Neural cell (in vitro differentiated cells): ENCODE results near the gene PCLO. TPM values are rescaled to one million over a fixed set of nuclear protein-coding genes. Genes with fewer than 3 reads are reported as not detected.

Experiments used
- H2AFZ ChIP-seq: fragments of 200-600, 300-800 bp; sonication (generic), shearing (Covaris generic); 2 replicates; pipeline ENCODE4 v1.6.0; 2014; ENCODE audit warnings: low read depth, mild to moderate bottlenecking, antibody characterized with exemption, low read length, moderate library complexity
- H3F3A ChIP-seq: fragments of 200-600 bp; shearing (Covaris generic); 2 replicates; pipeline ENCODE4 v1.6.1; 2016; ENCODE audit warnings: mild to moderate bottlenecking, moderate library complexity, mixed read lengths, antibody characterized with exemption, low read length; ENCODE audit not compliant: insufficient read depth, poor library complexity, severe bottlenecking
- H3K27ac ChIP-seq: fragments of 200-600, 300-800 bp; sonication (generic), shearing (Covaris generic); 2 replicates; pipeline ENCODE4 v1.5.1; 2014; ENCODE audit warnings: mild to moderate bottlenecking, low read length, moderate library complexity
- H3K27me3 ChIP-seq: fragments of 300-800, 200-600 bp; sonication (generic), shearing (Covaris generic); 2 replicates; pipeline ENCODE4 v1.6.0; 2014; ENCODE audit warnings: mild to moderate bottlenecking, low read depth, low read length, moderate library complexity; ENCODE audit not compliant: insufficient read depth
- H3K36me3 ChIP-seq: fragments of 300-800, 200-600 bp; sonication (generic), shearing (Covaris generic); 2 replicates; pipeline ENCODE4 v1.5.1; 2014; ENCODE audit warnings: mild to moderate bottlenecking, antibody characterized with exemption, low read length, moderate library complexity; ENCODE audit not compliant: insufficient read depth
- H3K4me2 ChIP-seq: fragments of 300-800, 200-600 bp; sonication (generic), shearing (Covaris generic); 2 replicates; pipeline ENCODE4 v1.6.0; 2014; ENCODE audit warnings: mild to moderate bottlenecking, low read length
- H3K4me3 ChIP-seq: fragments of 300-800, 200-600 bp; sonication (generic), shearing (Covaris generic); 2 replicates; pipeline ENCODE4 v1.5.1; 2014; ENCODE audit warnings: mild to moderate bottlenecking, low read length, moderate library complexity
- H3K79me2 ChIP-seq: fragments of 200-600 bp; shearing (Covaris generic); replicated peaks from 2 replicates; pipeline ENCODE4 v1.6.0; 2014; ENCODE audit warnings: mild to moderate bottlenecking, low read length, moderate library complexity; ENCODE audit not compliant: insufficient read depth
- H3K9ac ChIP-seq: fragments of 300-800, 200-600 bp; sonication (generic), shearing (Covaris generic); 2 replicates; pipeline ENCODE4 v1.6.1; 2016; ENCODE audit warnings: mild to moderate bottlenecking, low read length, mixed read lengths
- H3K9me2 ChIP-seq: fragments of 200-600 bp; shearing (Covaris generic); 2 replicates; pipeline ENCODE4 v1.6.1; 2016; ENCODE audit warnings: mild to moderate bottlenecking, low read length, mixed read lengths; ENCODE audit not compliant: insufficient read depth
- H3K9me3 ChIP-seq: fragments of 200-600, 300-800 bp; sonication (generic), shearing (Covaris generic); 2 replicates; pipeline ENCODE4 v1.6.1; 2016; ENCODE audit warnings: mild to moderate bottlenecking, mixed run types, low read length, moderate library complexity, mixed read lengths
- H4K20me1 ChIP-seq: fragments of 200-600 bp; shearing (Covaris generic); 2 replicates; pipeline ENCODE4 v1.6.1; 2016; ENCODE audit warnings: mild to moderate bottlenecking, mixed run types; ENCODE audit not compliant: insufficient read depth
- EP300 ChIP-seq: fragments of 450-650 bp; conservative IDR thresholded peaks from 2 replicates; pipeline ENCODE4 v1.6.1; 2014; ENCODE audit warnings: antibody characterized with exemption, mild to moderate bottlenecking, moderate library complexity; ENCODE audit not compliant: poor library complexity, severe bottlenecking
- EZH2 ChIP-seq: fragments of 200-600, 300-800 bp; shearing (Covaris generic), sonication (generic); IDR thresholded peaks from 2 replicates; pipeline ENCODE4 v1.6.1; 2014; ENCODE audit warnings: antibody characterized with exemption, low read length, borderline replicate concordance, mild to moderate bottlenecking; ENCODE audit not compliant: insufficient read depth, poor library complexity, severe bottlenecking
- MXI1 ChIP-seq: fragments of 450-650 bp; conservative IDR thresholded peaks from 2 replicates; pipeline ENCODE4 v1.6.1; 2014; ENCODE audit warnings: antibody characterized with exemption, mild to moderate bottlenecking; ENCODE audit not compliant: poor library complexity, severe bottlenecking
- POLR2AphosphoS5 ChIP-seq: IDR thresholded peaks from 2 replicates; pipeline ENCODE4 v1.6.1; 2012
- RAD21 ChIP-seq: fragments of 450-650 bp; conservative IDR thresholded peaks from 2 replicates; pipeline ENCODE4 v1.6.1; 2014; ENCODE audit warnings: antibody characterized with exemption, mild to moderate bottlenecking, moderate library complexity
- SMC3 ChIP-seq: fragments of 450-650 bp; conservative IDR thresholded peaks from 2 replicates; pipeline ENCODE4 v1.6.1; 2014; ENCODE audit warnings: antibody characterized with exemption, mild to moderate bottlenecking, moderate library complexity; ENCODE audit not compliant: poor library complexity
- TAF1 ChIP-seq: IDR thresholded peaks from 2 replicates; pipeline ENCODE4 v1.6.1; 2012; ENCODE audit warnings: low read depth
- polyA plus RNA-seq: library from polyadenylated mRNA; depleted of rRNA; stranded (reverse); fragments of >200 nt; gene quantifications from 2 replicates; pipeline ENCODE4 v1.2.3, GENCODE V29; 2014
- TF ChIP-seq, protein P1 (sequence below): fragments of 450-650 bp; IDR thresholded peaks from 2 replicates; pipeline ENCODE4 v1.5.1; 2014; ENCODE audit warnings: antibody characterized with exemption, mild to moderate bottlenecking, moderate library complexity; ENCODE audit not compliant: poor library complexity, severe bottlenecking
- TF ChIP-seq, protein P2 (sequence below): IDR thresholded peaks from 2 replicates; pipeline ENCODE4 v1.6.1; 2012; ENCODE audit warnings: borderline replicate concordance

Gene PCLO
- polyA plus RNA-seq, 1 donor from 2014 or later = 25.5 TPM

DNA sequence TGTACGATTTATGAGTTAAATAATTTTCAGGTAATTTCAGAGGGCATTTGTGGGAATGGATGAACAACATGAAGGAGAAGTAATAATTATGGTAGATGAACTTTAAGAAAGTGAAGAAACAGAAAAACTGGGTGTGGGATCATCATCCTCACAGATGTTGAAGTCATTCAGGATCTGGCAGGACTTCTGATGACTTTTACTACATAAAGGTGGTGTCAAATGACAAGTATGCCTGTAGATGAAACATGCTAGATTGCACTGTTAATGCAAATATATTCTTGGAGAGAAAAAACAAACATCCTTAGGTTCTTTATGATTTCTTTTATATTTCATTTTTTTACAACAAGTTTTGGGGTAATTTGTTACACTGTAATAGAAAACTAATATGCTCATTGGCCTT lies 230.2 kb downstream of the PCLO start:
- Histone ChIP-seq H3K9ac (no peak overlapping the region), H2AFZ (no peak overlapping the region), H3K36me3 (no peaks in the 10 kb centered on the region), H3K4me2 (no peak overlapping the region), H3K27me3 (no peaks in the 10 kb centered on the region), H3K9me2 (no peaks in the 10 kb centered on the region), H3F3A (no peaks in the 10 kb centered on the region), H4K20me1 (no peaks in the 10 kb centered on the region), H3K4me3 (no peak overlapping the region), H3K27ac (no peak overlapping the region), H3K79me2 (no peaks in the 10 kb centered on the region), H3K9me3 (no peaks in the 10 kb centered on the region)
- TF ChIP-seq SMC3 = no peak
- no peak for TF ChIP-seq TAF1

DNA sequence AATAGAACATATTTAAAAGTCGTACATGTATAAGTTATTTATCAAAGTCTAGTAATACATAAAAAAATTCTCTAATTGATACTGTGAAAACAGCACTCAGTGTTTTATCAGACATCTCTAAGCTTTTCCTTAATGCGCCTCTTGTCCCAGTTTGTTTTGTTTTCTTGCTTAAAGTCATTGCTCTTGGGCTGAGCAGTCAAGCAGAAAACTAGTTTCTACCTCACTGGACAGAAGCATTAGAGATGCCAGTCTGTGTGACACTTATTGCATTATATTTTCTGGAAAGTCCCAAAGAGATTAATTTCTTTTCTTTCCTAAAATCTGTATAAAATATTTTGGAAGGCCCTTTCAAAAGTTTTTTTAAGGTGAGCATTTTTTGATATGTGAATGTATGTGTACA lies 236.2 kb downstream of the PCLO start:
- no peaks in the 10 kb centered on the region for H3K36me3 ChIP-seq
- H3K4me2 ChIP-seq = no peak overlapping the region
- H2AFZ ChIP-seq = no peak overlapping the region
- no peak overlapping the region for H3K4me3 ChIP-seq
- no peaks in the 10 kb centered on the region for H4K20me1 ChIP-seq
- no peak overlapping the region for H3K9ac ChIP-seq
- no peaks in the 10 kb centered on the region for H3F3A ChIP-seq
- H3K79me2 ChIP-seq = no peaks in the 10 kb centered on the region
- no peak overlapping the region for H3K27ac ChIP-seq
- H3K9me3 ChIP-seq = no peaks in the 10 kb centered on the region
- TF ChIP-seq, protein P1, sequence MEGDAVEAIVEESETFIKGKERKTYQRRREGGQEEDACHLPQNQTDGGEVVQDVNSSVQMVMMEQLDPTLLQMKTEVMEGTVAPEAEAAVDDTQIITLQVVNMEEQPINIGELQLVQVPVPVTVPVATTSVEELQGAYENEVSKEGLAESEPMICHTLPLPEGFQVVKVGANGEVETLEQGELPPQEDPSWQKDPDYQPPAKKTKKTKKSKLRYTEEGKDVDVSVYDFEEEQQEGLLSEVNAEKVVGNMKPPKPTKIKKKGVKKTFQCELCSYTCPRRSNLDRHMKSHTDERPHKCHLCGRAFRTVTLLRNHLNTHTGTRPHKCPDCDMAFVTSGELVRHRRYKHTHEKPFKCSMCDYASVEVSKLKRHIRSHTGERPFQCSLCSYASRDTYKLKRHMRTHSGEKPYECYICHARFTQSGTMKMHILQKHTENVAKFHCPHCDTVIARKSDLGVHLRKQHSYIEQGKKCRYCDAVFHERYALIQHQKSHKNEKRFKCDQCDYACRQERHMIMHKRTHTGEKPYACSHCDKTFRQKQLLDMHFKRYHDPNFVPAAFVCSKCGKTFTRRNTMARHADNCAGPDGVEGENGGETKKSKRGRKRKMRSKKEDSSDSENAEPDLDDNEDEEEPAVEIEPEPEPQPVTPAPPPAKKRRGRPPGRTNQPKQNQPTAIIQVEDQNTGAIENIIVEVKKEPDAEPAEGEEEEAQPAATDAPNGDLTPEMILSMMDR = no peak
- no peak for TF ChIP-seq EP300
- TF ChIP-seq TAF1 = no peak
- TF ChIP-seq, protein P2, sequence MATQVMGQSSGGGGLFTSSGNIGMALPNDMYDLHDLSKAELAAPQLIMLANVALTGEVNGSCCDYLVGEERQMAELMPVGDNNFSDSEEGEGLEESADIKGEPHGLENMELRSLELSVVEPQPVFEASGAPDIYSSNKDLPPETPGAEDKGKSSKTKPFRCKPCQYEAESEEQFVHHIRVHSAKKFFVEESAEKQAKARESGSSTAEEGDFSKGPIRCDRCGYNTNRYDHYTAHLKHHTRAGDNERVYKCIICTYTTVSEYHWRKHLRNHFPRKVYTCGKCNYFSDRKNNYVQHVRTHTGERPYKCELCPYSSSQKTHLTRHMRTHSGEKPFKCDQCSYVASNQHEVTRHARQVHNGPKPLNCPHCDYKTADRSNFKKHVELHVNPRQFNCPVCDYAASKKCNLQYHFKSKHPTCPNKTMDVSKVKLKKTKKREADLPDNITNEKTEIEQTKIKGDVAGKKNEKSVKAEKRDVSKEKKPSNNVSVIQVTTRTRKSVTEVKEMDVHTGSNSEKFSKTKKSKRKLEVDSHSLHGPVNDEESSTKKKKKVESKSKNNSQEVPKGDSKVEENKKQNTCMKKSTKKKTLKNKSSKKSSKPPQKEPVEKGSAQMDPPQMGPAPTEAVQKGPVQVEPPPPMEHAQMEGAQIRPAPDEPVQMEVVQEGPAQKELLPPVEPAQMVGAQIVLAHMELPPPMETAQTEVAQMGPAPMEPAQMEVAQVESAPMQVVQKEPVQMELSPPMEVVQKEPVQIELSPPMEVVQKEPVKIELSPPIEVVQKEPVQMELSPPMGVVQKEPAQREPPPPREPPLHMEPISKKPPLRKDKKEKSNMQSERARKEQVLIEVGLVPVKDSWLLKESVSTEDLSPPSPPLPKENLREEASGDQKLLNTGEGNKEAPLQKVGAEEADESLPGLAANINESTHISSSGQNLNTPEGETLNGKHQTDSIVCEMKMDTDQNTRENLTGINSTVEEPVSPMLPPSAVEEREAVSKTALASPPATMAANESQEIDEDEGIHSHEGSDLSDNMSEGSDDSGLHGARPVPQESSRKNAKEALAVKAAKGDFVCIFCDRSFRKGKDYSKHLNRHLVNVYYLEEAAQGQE = no peak
- TF ChIP-seq POLR2AphosphoS5 = no peak
- no peak for TF ChIP-seq RAD21
- TF ChIP-seq MXI1 = no peak
- TF ChIP-seq EZH2 = no peak
- TF ChIP-seq SMC3 = no peak
- no peaks in the 10 kb centered on the region for H3K27me3 ChIP-seq
- no peaks in the 10 kb centered on the region for H3K9me2 ChIP-seq

DNA sequence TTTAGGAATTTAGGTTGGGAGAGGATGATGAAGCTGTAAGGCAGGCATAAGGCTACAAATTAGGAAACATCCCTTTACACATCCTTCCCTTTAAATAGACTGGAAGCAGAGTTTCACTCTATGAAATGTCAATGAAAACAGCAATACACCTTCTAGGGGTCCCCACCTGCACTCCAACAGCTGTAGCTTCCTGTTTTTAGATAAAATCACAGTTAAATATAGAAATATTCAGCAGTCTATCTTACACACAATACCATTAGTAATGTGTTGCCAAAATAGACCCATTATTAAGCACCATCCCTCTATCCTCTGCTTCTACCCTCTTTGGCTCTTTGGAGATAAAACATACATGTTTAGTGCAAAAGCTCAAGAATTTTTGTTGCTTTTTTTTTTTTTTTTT lies 237.4 kb downstream of the PCLO start:
- TF ChIP-seq, protein P2 = no peak
- no peaks in the 10 kb centered on the region for H3K9me3 ChIP-seq
- no peaks in the 10 kb centered on the region for H3F3A ChIP-seq
- H3K36me3 ChIP-seq = no peaks in the 10 kb centered on the region
- H3K4me3 ChIP-seq = no peak overlapping the region
- H3K9me2 ChIP-seq = no peaks in the 10 kb centered on the region
- no peak overlapping the region for H3K4me2 ChIP-seq
- H3K27ac ChIP-seq = no peak overlapping the region
- H4K20me1 ChIP-seq = no peaks in the 10 kb centered on the region
- H3K79me2 ChIP-seq = no peaks in the 10 kb centered on the region
- H3K27me3 ChIP-seq = no peaks in the 10 kb centered on the region
- H3K9ac ChIP-seq = no peak overlapping the region
- H2AFZ ChIP-seq = no peak overlapping the region
